Activated gamma-delta T cell treated with Interleukin-2 at 50 U/mL for 16 hours (primary cell): ENCODE data around the gene CACFD1.

Experiments used
- DNase-seq: peaks from one replicate; pipeline ENCODE4 v3.0.0-alpha.2; 2020

CACFD1 gene

DNA sequence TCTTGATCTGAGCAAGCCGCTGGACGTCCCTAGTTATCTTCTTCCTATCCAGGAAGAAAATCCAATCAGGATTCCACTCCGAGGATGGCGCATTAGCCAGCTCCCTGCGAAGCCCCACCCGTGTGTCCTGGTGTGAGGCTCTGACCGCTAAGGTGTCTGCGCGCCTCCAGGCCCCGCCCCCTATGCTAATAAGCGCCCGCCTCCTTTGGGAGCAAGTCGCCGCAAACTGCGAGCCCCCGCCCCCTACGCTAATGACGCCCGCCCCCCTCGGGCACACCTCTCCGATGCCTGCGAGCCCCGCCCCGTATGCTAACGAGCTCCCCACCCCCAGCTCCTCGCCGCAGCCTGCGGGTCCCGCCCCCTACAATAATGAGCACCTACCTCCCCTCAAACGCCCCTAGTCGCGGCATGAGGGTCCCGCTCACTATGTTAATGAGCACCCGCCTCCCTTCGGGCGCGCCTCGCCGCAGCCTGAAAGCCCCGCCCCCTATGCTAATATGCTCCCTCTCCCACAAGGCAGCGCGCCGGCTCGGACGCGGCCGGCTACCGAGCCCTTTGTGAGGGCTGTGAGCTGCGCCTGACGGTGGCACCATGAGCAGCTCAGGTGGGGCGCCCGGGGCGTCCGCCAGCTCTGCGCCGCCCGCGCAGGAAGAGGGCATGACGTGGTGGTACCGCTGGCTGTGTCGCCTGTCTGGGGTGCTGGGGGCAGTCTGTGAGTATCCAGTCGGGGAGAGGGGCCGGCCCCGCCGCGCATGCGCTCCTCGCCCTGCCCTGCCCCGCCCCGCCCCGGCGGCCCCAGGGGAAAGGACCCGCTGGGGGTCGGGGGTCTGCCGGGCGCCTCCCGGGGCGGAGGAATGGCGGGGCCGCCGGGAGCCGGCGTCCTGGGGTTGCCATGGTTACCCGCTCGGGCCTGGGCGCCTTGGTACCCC, at the start of gene CACFD1:
CACFD1 (plus strand) TSS at position 503 of the 929 bp plus-strand sequence; CDS start at position 592, 89 bp downstream.
- peak; percentile 91 for DNase-seq

GRCh38 chr9:133415170-133415569, 44.6 kb upstream of the CACFD1 start:
- DNase-seq: no peak

- DNase-seq: peak; percentile 76
These were observed 42.0 kb upstream of the CACFD1 start, which contains the start of gene REXO4 for GRCh38 chr9:133417541-133418461. TSS of gene REXO4 (minus strand) at chr9:133418010. CDS start at chr9:133417844, 166 bp downstream.

GRCh38 chr9:133419005-133419404, 40.8 kb upstream of the CACFD1 start:
- DNase-seq: no peak

DNA sequence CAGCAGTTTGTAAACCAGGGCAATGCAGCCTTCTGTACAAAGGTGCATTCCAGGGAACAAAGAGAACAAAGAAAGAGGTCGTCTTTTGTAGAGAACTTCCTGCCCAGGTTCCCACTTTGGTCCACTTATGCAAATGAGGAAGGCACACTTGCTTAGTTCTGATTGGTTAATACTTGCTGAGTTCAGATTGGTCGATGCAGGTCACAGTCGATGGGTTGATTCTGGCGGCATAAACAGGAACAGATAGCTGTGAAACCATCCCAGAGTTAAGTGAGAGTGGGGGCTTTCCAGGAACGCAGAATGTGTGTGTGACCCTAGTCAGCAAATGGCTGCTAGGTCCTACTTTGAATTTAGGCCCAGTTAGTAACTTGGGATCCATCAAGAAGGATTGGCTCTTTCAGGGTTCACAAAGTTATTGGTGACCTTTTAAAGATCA, 39.4 kb upstream of the CACFD1 start:
- DNase-seq: no peak

- no peak for DNase-seq
These were observed 37.9 kb upstream of the CACFD1 start, which contains the start of gene ADAMTS13 for GRCh38 chr9:133421615-133422542. TSS of gene ADAMTS13 (plus strand) at chr9:133422367. CDS start at chr9:133422444, 77 bp downstream.

DNA sequence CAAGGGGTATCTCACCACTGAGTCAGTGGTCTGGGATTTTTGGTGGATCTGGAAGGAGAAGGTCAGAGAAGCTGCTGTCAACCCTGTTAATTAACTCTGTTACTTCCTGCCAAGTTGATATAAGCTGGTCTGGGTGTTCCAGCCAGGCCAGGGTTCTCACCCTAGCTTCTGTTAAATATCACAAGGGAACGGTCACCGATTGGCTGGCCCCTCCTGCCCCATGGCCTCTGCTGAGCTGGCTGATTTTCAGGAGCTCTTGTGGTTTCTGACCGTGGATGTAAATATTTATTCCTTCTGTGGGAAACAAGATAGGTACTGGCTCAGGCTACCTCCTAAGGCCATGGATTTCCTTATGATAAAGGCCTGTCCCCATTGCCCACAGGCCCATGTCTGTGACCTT, 36.6 kb upstream of the CACFD1 start:
- DNase-seq: no peak

- DNase-seq: no peak
These were observed 35.6 kb upstream of the CACFD1 start for GRCh38 chr9:133424187-133424586.

DNA sequence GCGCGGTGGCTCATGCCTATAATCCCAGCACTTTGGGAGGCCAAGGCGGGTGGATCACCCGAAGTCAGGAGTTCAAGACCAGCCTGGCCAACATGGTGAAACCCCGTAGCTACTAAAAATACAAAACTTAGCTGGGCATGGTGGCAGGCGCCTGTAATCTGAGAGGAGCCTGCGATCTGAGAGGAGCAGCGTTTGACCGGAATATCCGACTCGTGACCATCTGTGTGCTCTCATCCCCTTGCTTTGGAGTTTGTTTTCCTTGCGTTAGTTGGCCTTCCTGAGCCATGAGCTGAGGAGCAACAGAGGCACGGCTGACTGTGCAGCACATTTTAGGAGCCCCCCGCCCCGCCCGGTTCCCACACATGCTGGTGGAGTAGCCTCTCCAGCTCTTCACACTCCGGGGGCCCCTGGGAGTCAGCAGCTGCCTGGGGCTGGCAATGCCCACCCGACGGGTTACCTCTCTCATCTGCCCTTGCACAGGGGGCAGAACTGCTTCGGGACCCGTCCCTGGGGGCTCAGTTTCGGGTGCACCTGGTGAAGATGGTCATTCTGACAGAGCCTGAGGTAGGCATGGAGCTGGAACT, 34.6 kb upstream of the CACFD1 start:
- DNase-seq: no peak

GRCh38 chr9:133426011-133426410, 33.8 kb upstream of the CACFD1 start:
- no peak for DNase-seq

- DNase-seq: no peak
These were observed 32.0 kb upstream of the CACFD1 start for GRCh38 chr9:133427658-133428348.

GRCh38 chr9:133428617-133429101, 31.1 kb upstream of the CACFD1 start:
- no peak for DNase-seq

DNA sequence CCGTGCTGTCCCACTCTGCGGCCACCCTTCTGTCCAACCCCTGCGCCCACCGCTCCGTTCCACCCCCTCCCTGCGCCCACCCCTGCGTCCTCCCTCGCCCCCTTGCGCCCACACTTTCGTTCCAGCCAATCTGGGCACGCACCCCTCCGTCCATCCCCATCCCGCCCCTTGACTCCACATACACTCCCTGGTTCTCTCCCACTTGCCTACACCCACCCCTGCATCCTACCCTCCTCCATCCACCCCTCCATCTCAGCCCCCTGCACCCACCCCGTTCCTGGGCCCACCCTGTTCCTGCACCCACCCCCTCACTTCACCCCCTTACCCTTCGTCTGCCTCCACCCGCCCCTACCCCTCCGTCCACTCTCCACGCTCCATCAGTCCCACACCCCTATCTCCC, 30.6 kb upstream of the CACFD1 start:
- DNase-seq: no peak

GRCh38 chr9:133429641-133430161, 30.1 kb upstream of the CACFD1 start:
- peak; percentile 19 for DNase-seq

DNA sequence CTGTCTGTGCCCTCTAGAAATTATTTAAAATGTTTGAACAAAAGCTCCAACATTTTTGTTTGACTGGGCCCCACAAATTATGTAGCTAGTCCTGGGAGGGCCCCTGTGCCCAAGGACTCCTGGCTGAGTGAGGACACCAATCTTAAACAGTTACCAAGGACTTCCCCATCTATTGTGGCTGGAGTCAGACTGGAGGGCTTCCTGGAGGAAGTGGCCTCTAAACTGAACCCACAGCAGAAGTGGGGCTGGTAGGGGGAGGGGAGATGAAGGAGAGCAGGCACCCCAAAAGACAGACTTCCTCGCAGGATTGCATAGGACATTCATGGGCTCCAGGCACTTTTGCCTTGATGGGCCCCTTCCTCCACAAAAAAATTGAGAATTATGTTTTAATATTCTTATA, 29.5 kb upstream of the CACFD1 start:
- no peak for DNase-seq

DNA sequence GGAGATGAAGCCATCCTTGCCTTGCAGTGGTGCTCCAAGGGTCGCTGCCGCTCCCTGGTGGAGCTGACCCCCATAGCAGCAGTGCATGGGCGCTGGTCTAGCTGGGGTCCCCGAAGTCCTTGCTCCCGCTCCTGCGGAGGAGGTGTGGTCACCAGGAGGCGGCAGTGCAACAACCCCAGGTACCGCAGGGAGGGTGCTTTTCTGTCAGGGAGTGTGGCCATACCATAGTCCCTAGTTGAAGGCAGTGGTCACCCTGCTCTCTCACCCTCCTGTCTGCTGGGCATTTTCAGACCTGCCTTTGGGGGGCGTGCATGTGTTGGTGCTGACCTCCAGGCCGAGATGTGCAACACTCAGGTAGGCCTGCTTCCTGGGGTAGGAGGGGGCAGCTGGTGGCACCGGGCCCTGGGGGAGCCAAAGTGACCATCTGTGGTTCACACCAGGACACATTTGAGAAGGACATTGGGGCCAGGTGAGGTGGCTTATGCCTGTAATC, 26.4 kb upstream of the CACFD1 start:
- no peak for DNase-seq

GRCh38 chr9:133436681-133437080, 23.1 kb upstream of the CACFD1 start:
- DNase-seq: no peak

- DNase-seq: no peak
These were observed 21.8 kb upstream of the CACFD1 start for GRCh38 chr9:133437753-133438531.

- no peak for DNase-seq
These were observed 20.4 kb upstream of the CACFD1 start for GRCh38 chr9:133439337-133439736.

DNA sequence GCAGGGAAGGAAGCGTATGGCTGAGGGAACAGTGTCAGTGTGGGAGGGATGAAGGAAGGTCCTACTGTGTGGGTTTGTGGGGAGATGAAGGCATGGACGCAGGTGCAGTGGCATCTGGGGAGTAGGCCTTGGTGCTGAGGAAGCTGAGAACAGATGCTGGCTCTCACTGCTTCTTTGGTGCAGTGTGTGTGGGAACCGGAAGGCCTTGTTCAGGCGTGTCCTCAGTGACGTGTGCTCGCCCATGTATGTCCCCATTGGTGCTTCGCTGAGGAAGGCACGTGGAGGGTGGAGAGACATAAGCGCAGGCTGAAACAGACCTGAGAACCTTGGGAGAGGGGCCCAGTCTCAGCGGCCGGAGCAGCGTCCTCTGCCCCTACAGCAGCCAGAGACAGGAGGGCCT, 18.9 kb upstream of the CACFD1 start:
- no peak for DNase-seq
